NCI-H526 treated with DMSO at 0.1 percent for 48 hours (cell line): ENCODE data around the gene KIF13A.

Experiments used
- DNase-seq: peaks from one replicate; lab custom pipeline; 2025; lab: John Stamatoyannopoulos, UW

Gene KIF13A

GRCh38 chr6:17719323-17720041 is 268.0 kb downstream of the KIF13A start:
- DNase-seq: no peak

GRCh38 chr6:17716221-17716620 is 271.2 kb downstream of the KIF13A start:
- no peak for DNase-seq

- DNase-seq: no peak
Measured at GRCh38 chr6:17714879-17715851, 272.3 kb downstream of the KIF13A start.

GRCh38 chr6:17714177-17714576 is 273.3 kb downstream of the KIF13A start:
- DNase-seq: no peak

GRCh38 chr6:17712576-17712975 is 274.9 kb downstream of the KIF13A start:
- peak; percentile 13 for DNase-seq

- no peak for DNase-seq
Measured at GRCh38 chr6:17710331-17710730, 277.1 kb downstream of the KIF13A start.

- no peak for DNase-seq
Measured at GRCh38 chr6:17709476-17709875, 278.0 kb downstream of the KIF13A start.
